ENCODE data around the gene ZNF350. TPM values are rescaled to one million over a fixed set of nuclear protein-coding genes. Genes with fewer than 3 reads are reported as not detected.

ZNF350 gene
- total and polyA plus RNA-seq, 2 of the 13 experiments (the other 11 are each of a cell fraction or from before 2014, with no cell fraction given) = 3.7 to 6.9 TPM

DNA sequence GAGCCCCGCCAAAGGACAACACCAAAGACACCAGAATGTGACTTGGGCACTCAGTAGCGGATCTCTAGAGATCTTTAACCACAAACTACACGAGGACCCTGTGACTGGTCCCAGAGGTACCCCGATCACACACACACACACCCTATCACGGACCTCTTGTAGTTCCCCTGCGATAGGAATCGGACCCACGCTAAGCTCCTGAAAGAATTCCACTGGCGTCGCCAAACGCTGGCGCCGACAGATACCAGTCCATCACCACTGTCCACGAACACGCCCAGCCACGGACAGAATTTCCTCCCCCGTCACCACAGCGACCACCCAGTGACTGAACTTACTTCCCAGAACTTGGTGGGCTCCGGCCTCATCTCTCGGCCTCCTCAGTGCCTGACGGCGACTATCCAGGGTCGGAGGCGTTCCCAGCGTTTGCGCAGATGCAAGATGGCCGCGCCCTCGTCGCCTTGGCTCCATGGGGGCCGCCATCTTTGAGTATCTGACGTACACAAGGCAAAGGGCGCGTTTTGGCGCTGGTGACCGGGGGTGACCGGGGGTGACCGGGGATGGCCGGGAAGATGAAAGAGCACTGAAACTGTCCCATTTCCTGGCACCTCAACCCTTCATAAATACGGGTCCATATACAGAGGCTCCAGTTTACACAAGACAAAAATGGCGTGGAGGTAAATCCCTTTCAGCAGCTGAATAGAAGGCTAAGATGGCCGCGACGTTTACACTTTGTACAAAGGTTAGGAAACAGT is 21.3 kb upstream of the ZNF350 start, which contains the start of gene ZNF615:
ZNF615 (minus strand) TSS at position 406 of the 752 bp plus-strand sequence. CDS start 4,500 bp downstream, outside the sequence.
- peak within 1 kb of the TSS; percentile 70 for H3K27ac ChIP-seq (ENCODE audit: extremely low read length, insufficient read depth, low read length)
- intact Hi-C loops (cut with micrococcal nuclease; ENCODE audit: unreplicated experiment) (loop anchor here (10.0 kb wide), 1 partner anchor 83 kb away; the partner anchor contains the start of gene ZNF613), in situ Hi-C loops (cut with HindIII; ENCODE audit: extremely low pct_ligation_motif_present, low pct_unique_long_range_greater_than_20kb) (no loop called here)
- H3K36me3 ChIP-seq (replicated peaks in 1 of 2; ENCODE audit: control insufficient read depth in 1 of 2, insufficient read depth in 2 of 2, low read length in 2 of 2) = peaks cover 3 to 14% of the 10 kb centered on the region in 2 experiments; a peak in 3 of 5 replicates
- POLR2A ChIA-PET = interaction anchor here (1.0 to 2.6 kb wide), 5 partner anchors 12 to 41 kb away, joined by 3 to 6 read pairs (median 3); no protein-coding TSS in a partner anchor
- no peaks in the 10 kb centered on the region for H4K20me1 ChIP-seq (ENCODE audit: insufficient read depth, low read length)
- H2AFZ ChIP-seq (ENCODE audit: low read length) = peak within 1 kb of the TSS; percentile 97
- DNase-seq (ENCODE audit: low spot score) (peak; percentile 76), ATAC-seq (peak; percentile 96), FAIRE-seq (no peak)
- CTCF ChIA-PET (ENCODE audit: low intra/inter-chr PET ratio, low total read pairs) = no interaction called here
- WGBS (ENCODE audit: low lambda C conversion rate) = 1% methylated on average over 37 of the region's 44 CpGs
- H3K4me3 ChIP-seq (replicated peaks in 1 of 3; ENCODE audit: insufficient read depth in 1 of 3, low read depth in 2 of 3, low read length in 3 of 3) = peak within 1 kb of the TSS; percentile 67 to 100 (median 91)
- peaks cover 18% of the 10 kb centered on the region for H3K4me1 ChIP-seq (ENCODE audit: insufficient read depth, low read length)
- H3K4me2 ChIP-seq (ENCODE audit: low read depth, low read length) = peak within 1 kb of the TSS; percentile 81
- peak within 1 kb of the TSS; percentile 77 for H3K9ac ChIP-seq (ENCODE audit: insufficient read depth, low read depth, low read length)
- peaks cover 29% of the 10 kb centered on the region for H3K79me2 ChIP-seq (ENCODE audit: insufficient read depth, low read length)
- peaks cover 12% of the 10 kb centered on the region; the same call in 1 of the 2 replicates for H3K9me3 ChIP-seq (ENCODE audit: low read length)
- no TSS peak for BruUV-seq (replicated peaks)
- no peaks in the 10 kb centered on the region; a peak in 1 of 5 replicates for H3K27me3 ChIP-seq (ENCODE audit: control insufficient read depth in 1 of 2, insufficient read depth in 2 of 2, low read length in 2 of 2)
- TF ChIP-seq, protein P1, sequence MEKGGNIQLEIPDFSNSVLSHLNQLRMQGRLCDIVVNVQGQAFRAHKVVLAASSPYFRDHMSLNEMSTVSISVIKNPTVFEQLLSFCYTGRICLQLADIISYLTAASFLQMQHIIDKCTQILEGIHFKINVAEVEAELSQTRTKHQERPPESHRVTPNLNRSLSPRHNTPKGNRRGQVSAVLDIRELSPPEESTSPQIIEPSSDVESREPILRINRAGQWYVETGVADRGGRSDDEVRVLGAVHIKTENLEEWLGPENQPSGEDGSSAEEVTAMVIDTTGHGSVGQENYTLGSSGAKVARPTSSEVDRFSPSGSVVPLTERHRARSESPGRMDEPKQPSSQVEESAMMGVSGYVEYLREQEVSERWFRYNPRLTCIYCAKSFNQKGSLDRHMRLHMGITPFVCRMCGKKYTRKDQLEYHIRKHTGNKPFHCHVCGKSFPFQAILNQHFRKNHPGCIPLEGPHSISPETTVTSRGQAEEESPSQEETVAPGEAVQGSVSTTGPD (CRISPR knock-in tag; IDR thresholded peaks at IDR 0.05) = peak; percentile 67; the same call in 1 of the 2 replicates
- TF ChIP-seq IRF2 (CRISPR knock-in tag; IDR thresholded peaks at IDR 0.05) (peak; percentile 90), NR2F1 (CRISPR knock-in tag; IDR thresholded peaks at IDR 0.05) (peak; percentile 14 to 49; a peak in 1 of 4 replicates), ZBTB38 (CRISPR knock-in tag; IDR thresholded peaks at IDR 0.05) (no peak), MXI1 (IDR thresholded peaks at IDR 0.05; ENCODE audit: borderline replicate concordance, low read depth, low read length) (no peak), KLF16 (CRISPR knock-in tag; IDR thresholded peaks at IDR 0.05) (peak in 1 of 2 experiments; percentile 52; a peak in 2 of 4 replicates), ZFP1 (CRISPR knock-in tag; IDR thresholded peaks at IDR 0.05) (no peak; the same call in 1 of the 2 replicates), ZNF30 (CRISPR knock-in tag; IDR thresholded peaks at IDR 0.05) (no peak), ZNF432 (CRISPR knock-in tag; IDR thresholded peaks at IDR 0.05; ENCODE audit: borderline replicate concordance) (no peak), ZNF891 (CRISPR knock-in tag; IDR thresholded peaks at IDR 0.05) (peak; percentile 81), ZNF558 (CRISPR knock-in tag; IDR thresholded peaks at IDR 0.05; ENCODE audit: borderline replicate concordance) (0 out of 2 replicates have a peak, but pooled peaks have one; percentile 36), ZNF615 (CRISPR knock-in tag; IDR thresholded peaks at IDR 0.05; ENCODE audit: borderline replicate concordance) (peak; percentile 18; the same call in 1 of the 2 replicates), SRSF9 (IDR thresholded peaks at IDR 0.05; ENCODE audit: borderline replicate concordance, insufficient read depth, low read depth, low read length, poor library complexity, severe bottlenecking) (no peak), MIER3 (CRISPR knock-in tag; IDR thresholded peaks at IDR 0.05; ENCODE audit: borderline replicate concordance) (peak; percentile 65; the same call in 1 of the 2 replicates), MAZ (IDR thresholded peaks at IDR 0.05; ENCODE audit: borderline replicate concordance, low read depth, low read length) (0 out of 2 replicates have a peak, but pooled peaks have one; percentile 16), MAZ (CRISPR knock-in tag; IDR thresholded peaks at IDR 0.05; ENCODE audit: low read depth) (no peak)
- TF ChIP-seq, protein P2, sequence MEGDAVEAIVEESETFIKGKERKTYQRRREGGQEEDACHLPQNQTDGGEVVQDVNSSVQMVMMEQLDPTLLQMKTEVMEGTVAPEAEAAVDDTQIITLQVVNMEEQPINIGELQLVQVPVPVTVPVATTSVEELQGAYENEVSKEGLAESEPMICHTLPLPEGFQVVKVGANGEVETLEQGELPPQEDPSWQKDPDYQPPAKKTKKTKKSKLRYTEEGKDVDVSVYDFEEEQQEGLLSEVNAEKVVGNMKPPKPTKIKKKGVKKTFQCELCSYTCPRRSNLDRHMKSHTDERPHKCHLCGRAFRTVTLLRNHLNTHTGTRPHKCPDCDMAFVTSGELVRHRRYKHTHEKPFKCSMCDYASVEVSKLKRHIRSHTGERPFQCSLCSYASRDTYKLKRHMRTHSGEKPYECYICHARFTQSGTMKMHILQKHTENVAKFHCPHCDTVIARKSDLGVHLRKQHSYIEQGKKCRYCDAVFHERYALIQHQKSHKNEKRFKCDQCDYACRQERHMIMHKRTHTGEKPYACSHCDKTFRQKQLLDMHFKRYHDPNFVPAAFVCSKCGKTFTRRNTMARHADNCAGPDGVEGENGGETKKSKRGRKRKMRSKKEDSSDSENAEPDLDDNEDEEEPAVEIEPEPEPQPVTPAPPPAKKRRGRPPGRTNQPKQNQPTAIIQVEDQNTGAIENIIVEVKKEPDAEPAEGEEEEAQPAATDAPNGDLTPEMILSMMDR (CRISPR knock-in tag; IDR thresholded peaks at IDR 0.05) = no peak
- TF ChIP-seq, protein P3, sequence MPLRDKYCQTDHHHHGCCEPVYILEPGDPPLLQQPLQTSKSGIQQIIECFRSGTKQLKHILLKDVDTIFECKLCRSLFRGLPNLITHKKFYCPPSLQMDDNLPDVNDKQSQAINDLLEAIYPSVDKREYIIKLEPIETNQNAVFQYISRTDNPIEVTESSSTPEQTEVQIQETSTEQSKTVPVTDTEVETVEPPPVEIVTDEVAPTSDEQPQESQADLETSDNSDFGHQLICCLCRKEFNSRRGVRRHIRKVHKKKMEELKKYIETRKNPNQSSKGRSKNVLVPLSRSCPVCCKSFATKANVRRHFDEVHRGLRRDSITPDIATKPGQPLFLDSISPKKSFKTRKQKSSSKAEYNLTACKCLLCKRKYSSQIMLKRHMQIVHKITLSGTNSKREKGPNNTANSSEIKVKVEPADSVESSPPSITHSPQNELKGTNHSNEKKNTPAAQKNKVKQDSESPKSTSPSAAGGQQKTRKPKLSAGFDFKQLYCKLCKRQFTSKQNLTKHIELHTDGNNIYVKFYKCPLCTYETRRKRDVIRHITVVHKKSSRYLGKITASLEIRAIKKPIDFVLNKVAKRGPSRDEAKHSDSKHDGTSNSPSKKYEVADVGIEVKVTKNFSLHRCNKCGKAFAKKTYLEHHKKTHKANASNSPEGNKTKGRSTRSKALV (CRISPR knock-in tag; IDR thresholded peaks at IDR 0.05) = peak; percentile 32; the same call in 1 of the 2 replicates

Measured in HepG2 (cell line).